GM23248 (cell line): ENCODE results near the gene MCFD2. TPM values are rescaled to one million over a fixed set of nuclear protein-coding genes. Genes with fewer than 3 reads are reported as not detected.
A peak's percentile ranks its signal among the peaks of the same experiment; 100 is the strongest.

ENCODE experiments used
- DNase-seq: peaks from one replicate; pipeline ENCODE4 v3.0.0-alpha.2; 2015
- H2AFZ ChIP-seq: fragments of 200-600 bp; sonication (generic); 2 replicates; pipeline ENCODE4 v1.6.1; 2016; ENCODE audit warnings: antibody characterized with exemption
- H3F3A ChIP-seq: fragments of 200-600 bp; sonication (generic); 2 replicates; pipeline ENCODE4 v1.6.1; 2016; ENCODE audit warnings: mild to moderate bottlenecking, antibody characterized with exemption, mixed run types; ENCODE audit not compliant: insufficient read depth
- H3K27ac ChIP-seq: fragments of 200-600 bp; sonication (generic); 2 replicates; pipeline ENCODE4 v1.5.1; 2016; ENCODE audit warnings: mild to moderate bottlenecking
- H3K27me3 ChIP-seq: fragments of 200-600 bp; sonication (generic); replicated peaks from 2 replicates; pipeline ENCODE4 v1.6.1; 2016; ENCODE audit warnings: mild to moderate bottlenecking; ENCODE audit not compliant: insufficient read depth
- H3K36me3 ChIP-seq: fragments of 200-600 bp; sonication (generic); 2 replicates; pipeline ENCODE4 v1.6.1; 2016; ENCODE audit warnings: low read depth, mild to moderate bottlenecking
- H3K4me1 ChIP-seq: fragments of 200-600 bp; sonication (generic); 2 replicates; pipeline ENCODE4 v1.6.1; 2016; ENCODE audit warnings: mild to moderate bottlenecking; ENCODE audit not compliant: insufficient read depth
- H3K4me2 ChIP-seq: fragments of 200-600 bp; sonication (generic); one replicate; pipeline ENCODE4 v1.6.1; 2016; ENCODE audit warnings: mild to moderate bottlenecking; ENCODE audit not compliant: unreplicated experiment
- H3K4me3 ChIP-seq: fragments of 200-600 bp; sonication (generic); 2 replicates; pipeline ENCODE4 v1.5.1; 2016; ENCODE audit warnings: mild to moderate bottlenecking
- H3K79me2 ChIP-seq: fragments of 200-600 bp; sonication (generic); 2 replicates; pipeline ENCODE4 v1.6.1; 2016; ENCODE audit warnings: mild to moderate bottlenecking; ENCODE audit not compliant: insufficient read depth
- H3K9ac ChIP-seq: fragments of 200-600 bp; sonication (generic); 2 replicates; pipeline ENCODE4 v1.6.1; 2016; ENCODE audit warnings: mild to moderate bottlenecking
- H3K9me2 ChIP-seq: fragments of 200-600 bp; sonication (generic); 2 replicates; pipeline ENCODE4 v1.6.1; 2016; ENCODE audit warnings: mixed run types, mild to moderate bottlenecking, moderate library complexity; ENCODE audit not compliant: insufficient read depth
- H3K9me3 ChIP-seq: fragments of 200-600 bp; sonication (generic); one replicate; pipeline ENCODE4 v1.6.1; 2017; ENCODE audit warnings: low read depth
- H4K20me1 ChIP-seq: fragments of 200-600 bp; sonication (generic); 2 replicates; pipeline ENCODE4 v1.6.0; 2016; ENCODE audit not compliant: insufficient read depth
- EZH2 ChIP-seq: fragments of 200-600 bp; sonication (generic); IDR thresholded peaks from 2 replicates; pipeline ENCODE4 v1.6.1; 2018; ENCODE audit warnings: antibody characterized with exemption, mild to moderate bottlenecking; ENCODE audit not compliant: insufficient read depth, poor library complexity, severe bottlenecking
- EZH2phosphoT487 ChIP-seq: fragments of 200-600 bp; sonication (generic); IDR thresholded peaks from 2 replicates; pipeline ENCODE4 v1.6.1; 2018; ENCODE audit warnings: antibody characterized with exemption, moderate library complexity, mild to moderate bottlenecking, low read depth; ENCODE audit not compliant: insufficient read depth
- WGBS, 2 experiments: methylation state at CpG; one replicate each; pipeline ENCODE4 v1.1.6; 2015 to 2017; ENCODE audit warnings: low lambda C conversion rate in 2 of 2, low coverage in 1 of 2; ENCODE audit errors: missing lambda C conversion rate in 2 of 2; 5-methylcytosine and 5-hydroxymethylcytosine counted together
- in situ Hi-C: fragments of 300-500 bp; cut with MboI; formaldehyde crosslinking; loops from 2 replicates; pipeline ENCODE4 v1.15.0; 2020
- polyA plus RNA-seq: library from polyadenylated mRNA; unstranded; fragments of >200 nt; fragmentation: Nextera tagmentation; extraction: Ambion mirVana; gene quantifications from 2 replicates; pipeline ENCODE4 v1.2.1, GENCODE V29; 2016
- total RNA-seq: library from RNA; depleted of rRNA; stranded (reverse); fragments of >200 nt; shearing (Covaris generic); gene quantifications from 2 replicates; pipeline ENCODE4 v1.2.3, GENCODE V29; 2014

The MCFD2 gene
- total and polyA plus RNA-seq, 2 experiments from 2014 or later, result 298 to 310 TPM

DNA sequence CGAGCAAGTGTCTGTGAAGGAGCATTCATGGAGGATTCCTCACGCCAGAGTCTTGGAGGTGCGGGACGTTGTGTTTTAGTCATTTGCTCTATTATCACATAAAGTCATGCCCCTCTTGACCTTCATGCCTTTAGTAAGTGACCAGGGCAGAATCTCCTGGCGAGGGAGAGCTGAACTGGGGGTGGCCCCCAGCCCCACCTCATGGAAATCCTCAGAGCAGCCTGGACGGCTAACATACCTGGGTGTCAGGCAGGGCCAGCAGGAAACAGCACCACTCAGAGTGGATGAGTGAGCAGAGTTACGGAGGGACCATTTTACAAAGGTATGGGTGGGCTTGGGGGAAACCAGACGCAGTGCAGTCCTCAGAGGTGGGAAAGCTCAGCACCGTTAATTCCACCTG lies 56.1 kb downstream of the MCFD2 start:
- DNase-seq, result no peak
- Histone ChIP-seq H3K27me3 (no peaks in the 10 kb centered on the region), H3K79me2 (peaks cover 9% of the 10 kb centered on the region; the same call in 1 of the 2 replicates), H2AFZ (no peak overlapping the region), H3K36me3 (no peaks in the 10 kb centered on the region), H3F3A (peaks cover 61% of the 10 kb centered on the region), H3K4me3 (no peak overlapping the region), H3K9me3 (no peaks in the 10 kb centered on the region), H3K9me2 (no peaks in the 10 kb centered on the region), H3K4me2 (peak overlapping the region; percentile 64), H4K20me1 (no peaks in the 10 kb centered on the region), H3K27ac (peak overlapping the region; percentile 99), H3K9ac (peak overlapping the region; percentile 76), H3K4me1 (peaks cover 63% of the 10 kb centered on the region)
- TF ChIP-seq EZH2phosphoT487 (no peak), EZH2 (no peak)
- in situ Hi-C loops, result no loop called here
- WGBS, 2 experiments, result 87 to 89% methylated on average over 9 of the region's 9 CpGs

DNA sequence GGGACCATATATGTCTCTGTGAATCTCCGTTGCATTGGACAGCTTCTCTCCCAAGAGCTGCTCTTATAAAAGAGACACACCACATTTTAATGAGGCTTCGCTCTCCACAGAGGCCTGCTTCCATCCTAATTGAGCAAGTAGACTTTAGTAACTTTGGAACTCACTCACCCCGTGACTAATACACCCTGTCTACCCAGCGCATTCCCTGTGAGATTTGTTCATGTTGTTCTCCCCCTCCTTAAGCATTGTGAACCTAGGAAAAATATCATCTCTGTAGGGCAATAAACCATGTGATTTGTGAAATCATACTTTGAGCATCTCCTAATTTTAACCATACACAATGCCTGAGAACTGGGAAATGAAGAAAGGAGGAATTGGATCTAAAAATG lies 56.9 kb downstream of the MCFD2 start:
- peak; percentile 96 for DNase-seq
- Histone ChIP-seq H3K27ac (peak overlapping the region; percentile 99), H3F3A (peaks cover 67% of the 10 kb centered on the region), H3K9me3 (no peaks in the 10 kb centered on the region), H3K9me2 (no peaks in the 10 kb centered on the region), H3K4me3 (no peak overlapping the region), H3K36me3 (no peaks in the 10 kb centered on the region), H4K20me1 (no peaks in the 10 kb centered on the region), H3K4me2 (peak overlapping the region; percentile 64), H2AFZ (no peak overlapping the region), H3K27me3 (no peaks in the 10 kb centered on the region), H3K79me2 (peaks cover 11% of the 10 kb centered on the region), H3K4me1 (peaks cover 68% of the 10 kb centered on the region), H3K9ac (peak overlapping the region; percentile 76)
- WGBS, 2 experiments, result 3% methylated on average over 4 of the region's 4 CpGs
- TF ChIP-seq EZH2 (no peak), EZH2phosphoT487 (no peak)
- in situ Hi-C loops, result no loop called here

GRCh38 chr2:46857871-46858701 lies 57.5 kb downstream of the MCFD2 start:
- Histone ChIP-seq H2AFZ (no peak overlapping the region), H3K9me3 (no peaks in the 10 kb centered on the region), H3K9ac (peak overlapping the region; percentile 76), H3K27me3 (no peaks in the 10 kb centered on the region), H3K79me2 (peaks cover 17% of the 10 kb centered on the region), H3K36me3 (0 out of 2 replicates have a peak, but pooled peaks cover 5% of the 10 kb centered on the region), H3K27ac (peak overlapping the region; percentile 99), H3F3A (peaks cover 74% of the 10 kb centered on the region), H3K4me1 (peaks cover 68% of the 10 kb centered on the region), H3K4me3 (no peak overlapping the region), H3K9me2 (no peaks in the 10 kb centered on the region), H3K4me2 (peak overlapping the region; percentile 39), H4K20me1 (no peaks in the 10 kb centered on the region)
- in situ Hi-C loops, result no loop called here
- 6 to 7% methylated on average over 13 of the region's 13 CpGs for WGBS, 2 experiments
- peak; percentile 84 for DNase-seq
- TF ChIP-seq EZH2 (no peak), EZH2phosphoT487 (no peak)

DNA sequence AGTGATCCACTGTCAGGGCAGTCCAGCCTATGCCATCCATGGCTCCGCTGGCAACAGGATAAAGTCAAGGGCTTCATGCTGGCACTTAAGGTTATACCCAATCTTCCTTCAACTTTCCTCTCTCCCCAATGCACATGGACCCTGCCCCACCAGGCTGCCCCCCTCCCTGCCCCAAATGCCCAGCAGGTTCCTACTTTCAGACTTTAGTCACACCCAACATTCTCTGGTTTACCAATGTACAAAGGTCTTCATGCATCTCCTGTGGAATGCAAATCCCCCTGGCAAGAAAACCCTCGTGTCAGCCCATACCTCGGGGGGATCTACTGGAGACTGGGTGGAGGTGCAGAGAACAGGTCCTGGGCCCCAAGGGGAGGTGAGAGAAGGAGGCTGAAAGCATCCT lies 59.3 kb downstream of the MCFD2 start:
- in situ Hi-C loops, result no loop called here
- DNase-seq, result no peak
- Histone ChIP-seq H4K20me1 (no peaks in the 10 kb centered on the region), H2AFZ (no peak overlapping the region), H3K4me1 (peaks cover 65% of the 10 kb centered on the region), H3K9me3 (no peaks in the 10 kb centered on the region), H3K27me3 (no peaks in the 10 kb centered on the region), H3F3A (peaks cover 78% of the 10 kb centered on the region), H3K79me2 (peaks cover 25% of the 10 kb centered on the region), H3K4me3 (no peak overlapping the region), H3K4me2 (no peak overlapping the region), H3K9ac (peak overlapping the region; percentile 76), H3K9me2 (no peaks in the 10 kb centered on the region), H3K36me3 (0 out of 2 replicates have a peak, but pooled peaks cover 6% of the 10 kb centered on the region), H3K27ac (peak overlapping the region; percentile 99)
- TF ChIP-seq EZH2phosphoT487, result no peak
- TF ChIP-seq EZH2, result no peak
- 67 to 68% methylated on average over 3 of the region's 3 CpGs for WGBS, 2 experiments
